HG03064 (cell line): ENCODE measurements around the gene SMIM29.

Source experiments
- ATAC-seq: cut with Tn5 transposase; IDR thresholded peaks from one replicate; pipeline ENCODE4 v1.9.1; 2021; ENCODE audit warnings: low read depth; ENCODE audit not compliant: unreplicated experiment

SMIM29 gene

DNA sequence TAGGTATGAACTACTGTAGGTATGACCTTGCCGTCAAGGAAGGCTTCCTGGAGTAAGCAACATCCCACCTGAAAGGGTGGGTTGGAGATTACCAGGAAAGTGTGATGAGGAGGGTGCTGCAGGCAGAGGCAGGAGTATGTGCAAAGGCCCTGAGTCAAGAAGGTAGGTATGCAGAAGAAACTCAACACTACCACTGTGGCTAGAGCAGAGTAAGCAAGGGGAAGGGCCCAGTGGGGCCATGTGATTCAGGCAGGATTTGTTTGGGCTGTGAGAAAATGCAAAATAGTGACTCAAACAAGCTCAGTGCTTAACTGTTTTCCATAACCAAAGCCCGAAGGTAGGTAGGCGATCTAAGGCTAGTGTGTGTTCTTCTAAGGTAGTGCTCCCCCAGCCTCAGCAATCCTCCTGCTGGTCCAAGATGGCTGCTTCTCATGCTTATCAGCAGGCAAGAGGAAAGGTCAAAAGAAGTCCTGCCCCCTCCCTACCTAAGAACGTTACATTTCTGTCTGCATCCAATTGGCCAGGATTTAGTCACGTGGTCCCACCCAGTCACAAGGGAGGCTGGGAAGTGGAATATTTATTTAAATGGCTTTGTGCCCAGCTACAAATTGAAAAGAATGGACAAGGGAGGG, 48.4 kb downstream of the SMIM29 start:
- no peak for ATAC-seq

DNA sequence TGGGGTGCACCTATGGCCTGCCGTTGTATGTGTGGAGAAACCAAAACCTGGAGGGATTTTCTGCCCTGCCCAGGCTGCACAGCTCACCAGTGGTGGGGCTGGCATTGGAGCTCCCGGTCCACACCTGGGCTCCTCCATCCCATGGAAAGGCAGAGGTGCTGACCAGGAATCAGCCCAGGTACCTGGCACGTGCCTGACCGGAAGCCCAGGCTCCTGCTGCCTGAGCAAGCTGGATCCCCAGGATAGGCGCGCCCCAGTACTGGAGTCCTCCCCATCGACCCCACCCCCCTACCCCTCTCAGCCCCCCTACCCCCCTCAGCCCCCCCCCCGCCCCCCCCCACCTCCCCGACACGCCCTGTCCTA, 52.0 kb downstream of the SMIM29 start:
- ATAC-seq: no peak
